OCI-LY3 (cell line): ENCODE results near the gene WNT9A.

Experiments
- H2AFZ ChIP-seq: fragments of 200-600, 300-600 bp; shearing (Covaris generic); 2 replicates; pipeline ENCODE4 v1.6.0; 2014; ENCODE audit warnings: antibody characterized with exemption, low read depth, low read length
- H3K27ac ChIP-seq: fragments of 200-600, 300-600 bp; sonication (generic); 2 replicates; pipeline ENCODE4 v1.5.1; 2014; ENCODE audit warnings: mild to moderate bottlenecking, low read length, moderate library complexity, mixed read lengths
- H3K27me3 ChIP-seq: fragments of 200-600, 300-600 bp; sonication (generic); 2 replicates; pipeline ENCODE4 v1.6.1; 2014; ENCODE audit warnings: low read depth, low read length, mixed read lengths
- H3K36me3 ChIP-seq: fragments of 200-600, 300-600 bp; sonication (generic); replicated peaks from 2 replicates; pipeline ENCODE3; 2014; ENCODE audit warnings: low read depth, low read length, mixed read lengths
- H3K4me1 ChIP-seq: fragments of 300-600, 200-600 bp; sonication (generic); 2 replicates; pipeline ENCODE4 v1.6.1; 2014; ENCODE audit warnings: low read length, mixed read lengths
- H3K4me2 ChIP-seq: fragments of 200-600, 300-600 bp; sonication (generic); 2 replicates; pipeline ENCODE4 v1.6.1; 2014; ENCODE audit warnings: low read length, mixed read lengths
- H3K4me3 ChIP-seq: fragments of 300-600, 200-600 bp; sonication (generic); 2 replicates; pipeline ENCODE4 v1.5.1; 2014; ENCODE audit warnings: antibody characterized with exemption, mild to moderate bottlenecking, low read length, moderate library complexity
- H3K79me2 ChIP-seq: fragments of 300-600, 200-600 bp; shearing (Covaris generic); 2 replicates; pipeline ENCODE4 v1.6.1; 2014; ENCODE audit warnings: mild to moderate bottlenecking, low read length, mixed read lengths
- H3K9ac ChIP-seq: fragments of 300-600, 200-600 bp; shearing (Covaris generic); 2 replicates; pipeline ENCODE4 v1.6.0; 2014; ENCODE audit warnings: mild to moderate bottlenecking, low read length, moderate library complexity
- H3K9me3 ChIP-seq: fragments of 200-600, 300-600 bp; shearing (Covaris generic); 2 replicates; pipeline ENCODE4 v1.6.1; 2014; ENCODE audit warnings: low read length, mixed read lengths; ENCODE audit not compliant: insufficient read depth
- H4K20me1 ChIP-seq: fragments of 200-600, 300-600 bp; sonication (generic); 2 replicates; pipeline ENCODE4 v1.6.1; 2016; ENCODE audit warnings: low read length, mixed read lengths; ENCODE audit not compliant: insufficient read depth
- CTCF ChIP-seq: fragments of 200-600, 300-600 bp; sonication (generic); IDR thresholded peaks from 2 replicates; pipeline ENCODE4 v1.5.1; 2014; ENCODE audit warnings: antibody characterized with exemption, low read length, low read depth
- EZH2phosphoT487 ChIP-seq: fragments of 200-600 bp; shearing (Covaris generic); IDR thresholded peaks from 2 replicates; pipeline ENCODE4 v1.6.1; 2018; ENCODE audit warnings: antibody characterized with exemption, mixed run types, low read depth

The WNT9A gene

GRCh38 chr1:227945891-227946623, 1.7 kb downstream of the WNT9A start:
- Histone ChIP-seq H2AFZ (no peak overlapping the region), H3K27me3 (no peaks in the 10 kb centered on the region), H3K9ac (no peak overlapping the region), H3K9me3 (no peaks in the 10 kb centered on the region), H3K36me3 (no peaks in the 10 kb centered on the region), H3K79me2 (no peaks in the 10 kb centered on the region), H4K20me1 (no peaks in the 10 kb centered on the region), H3K27ac (no peak overlapping the region), H3K4me2 (no peak overlapping the region), H3K4me1 (no peaks in the 10 kb centered on the region), H3K4me3 (no peak overlapping the region)
- TF ChIP-seq EZH2phosphoT487: no peak
- TF ChIP-seq CTCF: no peak

- Histone ChIP-seq H4K20me1 (no peaks in the 10 kb centered on the region), H3K9me3 (no peaks in the 10 kb centered on the region), H3K9ac (no peak overlapping the region), H3K36me3 (no peaks in the 10 kb centered on the region), H3K27me3 (no peaks in the 10 kb centered on the region), H3K4me1 (no peaks in the 10 kb centered on the region), H3K79me2 (no peaks in the 10 kb centered on the region), H3K4me2 (no peak overlapping the region), H3K27ac (no peak overlapping the region), H3K4me3 (no peak overlapping the region), H2AFZ (no peak overlapping the region)
- no peak for TF ChIP-seq CTCF
- no peak for TF ChIP-seq EZH2phosphoT487
Observed at GRCh38 chr1:227944931-227945890, 2.5 kb downstream of the WNT9A start.

GRCh38 chr1:227944090-227944930, 3.4 kb downstream of the WNT9A start:
- H3K9ac ChIP-seq: no peak overlapping the region
- H3K27ac ChIP-seq: no peak overlapping the region
- no peaks in the 10 kb centered on the region for H3K4me1 ChIP-seq
- TF ChIP-seq EZH2phosphoT487: no peak
- no peak for TF ChIP-seq CTCF
- H3K4me3 ChIP-seq: no peak overlapping the region
- no peaks in the 10 kb centered on the region for H3K9me3 ChIP-seq
- H3K4me2 ChIP-seq: no peak overlapping the region
- H3K79me2 ChIP-seq: no peaks in the 10 kb centered on the region
- no peaks in the 10 kb centered on the region for H3K36me3 ChIP-seq
- H3K27me3 ChIP-seq: no peaks in the 10 kb centered on the region
- no peak overlapping the region for H2AFZ ChIP-seq
- H4K20me1 ChIP-seq: no peaks in the 10 kb centered on the region
